ENCODE measurements around the gene GRIK4. TPM values are rescaled to one million over a fixed set of nuclear protein-coding genes. Genes with fewer than 3 reads are reported as not detected.

GRIK4 gene
- total RNA-seq, 1 donor from 2014 or later = 0.06 TPM

- no peak overlapping the region for H3K4me3 ChIP-seq (ENCODE audit: low read depth, low read length)
- TF ChIP-seq CTCF (conservative IDR thresholded peaks at IDR 0.05; ENCODE audit: low read depth, low read length) = no peak
- DNase-seq (ENCODE audit: low read depth) = no peak
Observed at GRCh38 chr11:120917559-120918239, 406.2 kb downstream of the GRIK4 start.

GRCh38 chr11:120918257-120918656 is 406.7 kb downstream of the GRIK4 start:
- no peak overlapping the region for H3K4me3 ChIP-seq (ENCODE audit: low read depth, low read length)
- TF ChIP-seq CTCF (conservative IDR thresholded peaks at IDR 0.05; ENCODE audit: low read depth, low read length) = no peak
- DNase-seq (ENCODE audit: low read depth) = no peak

- H3K4me3 ChIP-seq (ENCODE audit: low read depth, low read length) = no peak overlapping the region
- no peak for TF ChIP-seq CTCF (conservative IDR thresholded peaks at IDR 0.05; ENCODE audit: low read depth, low read length)
- no peak for DNase-seq (ENCODE audit: low read depth)
Observed at GRCh38 chr11:120919045-120919444, 407.5 kb downstream of the GRIK4 start.

DNA sequence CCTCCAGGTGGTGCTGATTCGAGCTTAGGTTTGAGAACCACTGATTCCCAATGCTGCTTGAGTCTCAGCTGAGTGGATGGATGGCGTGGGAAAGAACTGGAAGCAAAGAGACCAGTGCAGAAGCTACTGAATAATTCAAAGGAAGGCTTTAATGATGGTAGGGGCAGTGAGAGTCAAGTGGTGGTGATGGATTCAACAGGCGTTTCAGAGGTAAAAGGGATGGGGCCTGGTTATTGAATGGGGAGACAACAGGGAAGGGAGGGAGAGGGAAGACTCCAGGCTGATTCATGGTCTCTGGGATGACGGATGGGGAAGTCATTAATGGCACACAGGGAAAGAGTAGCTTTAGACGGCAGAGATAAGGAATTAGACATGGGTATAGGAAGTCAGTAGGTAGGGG is 408.0 kb downstream of the GRIK4 start:
- no peak for DNase-seq (ENCODE audit: low read depth)
- TF ChIP-seq CTCF (conservative IDR thresholded peaks at IDR 0.05; ENCODE audit: low read depth, low read length) = no peak
- no peak overlapping the region for H3K4me3 ChIP-seq (ENCODE audit: low read depth, low read length)

DNA sequence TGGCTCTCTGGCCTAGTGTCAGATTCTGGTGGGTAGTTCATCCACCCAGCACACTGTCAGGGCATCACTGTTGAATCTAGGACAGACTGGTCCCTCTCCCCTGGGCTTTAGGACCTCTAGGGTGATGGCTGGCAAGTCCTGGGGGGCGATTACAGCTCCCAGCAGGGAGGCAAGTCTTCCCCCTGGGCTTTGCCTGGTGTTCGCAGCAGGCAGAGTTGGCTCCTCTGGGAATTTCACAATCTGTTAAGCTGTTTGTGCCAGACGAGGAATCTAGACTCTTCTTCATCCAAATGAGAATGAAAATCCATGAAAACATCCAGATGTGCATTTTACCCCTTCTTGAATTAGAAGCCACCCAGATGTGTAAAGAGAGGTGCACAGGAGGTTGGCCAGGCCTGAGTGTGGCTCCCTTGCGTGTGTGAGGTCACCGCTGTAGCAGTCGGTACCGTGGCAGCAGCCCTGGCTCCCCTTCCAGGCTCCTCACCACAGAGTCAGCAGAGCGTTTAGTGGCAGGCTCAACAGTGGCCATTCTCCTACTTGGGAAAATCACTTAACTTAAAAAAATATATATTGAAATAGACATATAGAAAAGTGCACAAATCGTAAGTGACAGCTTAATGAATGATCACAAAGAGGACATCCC is 412.4 kb downstream of the GRIK4 start:
- no peak for TF ChIP-seq CTCF (conservative IDR thresholded peaks at IDR 0.05; ENCODE audit: low read depth, low read length)
- DNase-seq (ENCODE audit: low read depth) = no peak
- no peak overlapping the region for H3K4me3 ChIP-seq (ENCODE audit: low read depth, low read length)

DNA sequence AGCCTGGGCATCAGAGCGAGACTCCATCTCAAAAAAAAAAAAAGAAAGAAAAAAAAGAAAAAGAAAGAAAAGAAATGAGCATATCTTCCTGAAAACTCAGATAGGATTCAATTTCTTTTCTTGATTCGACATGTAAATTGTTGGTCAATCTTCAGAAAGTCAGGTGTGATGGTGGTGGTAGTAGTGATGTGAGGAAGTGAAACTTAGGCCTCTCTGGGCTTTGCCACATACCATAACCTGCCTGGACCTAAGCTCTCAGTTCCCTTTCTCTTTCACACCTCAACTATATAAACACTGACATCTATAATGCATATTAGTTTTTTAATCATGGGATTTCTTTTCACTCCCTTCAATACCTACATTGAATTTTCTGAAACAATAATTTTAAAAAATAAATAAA is 414.4 kb downstream of the GRIK4 start:
- no peak for TF ChIP-seq CTCF (conservative IDR thresholded peaks at IDR 0.05; ENCODE audit: low read depth, low read length)
- no peak for DNase-seq (ENCODE audit: low read depth)
- no peak overlapping the region for H3K4me3 ChIP-seq (ENCODE audit: low read depth, low read length)

GRCh38 chr11:120928627-120929026 is 417.1 kb downstream of the GRIK4 start:
- TF ChIP-seq CTCF (conservative IDR thresholded peaks at IDR 0.05; ENCODE audit: low read depth, low read length) = no peak
- H3K4me3 ChIP-seq (ENCODE audit: low read depth, low read length) = no peak overlapping the region
- no peak for DNase-seq (ENCODE audit: low read depth)
